ENCODE data around the gene DPY19L3.
"Not testable (repeated sequence)": the region's sequence is repeated elsewhere in the genome, so short reads cannot be mapped to it uniquely, and the experiment has no call there.

Gene DPY19L3

GRCh38 chr19:32406161-32407003 is 812 bp downstream of the DPY19L3 start:
- TF ChIP-seq ZNF274 (IDR thresholded peaks at IDR 0.05; ENCODE audit: low read depth, low read length) = no peak
- peak overlapping the region; percentile 88 for H3K4me3 ChIP-seq (ENCODE audit: low read length)

- peak overlapping the region; percentile 88; the same call in 1 of the 2 replicates for H3K4me3 ChIP-seq (ENCODE audit: low read length)
These were observed 1.7 kb downstream of the DPY19L3 start for GRCh38 chr19:32407004-32407992.

GRCh38 chr19:32415246-32415645 is 9.7 kb downstream of the DPY19L3 start:
- TF ChIP-seq ZNF274 (IDR thresholded peaks at IDR 0.05; ENCODE audit: low read depth, low read length) = no peak
- no peak overlapping the region for H3K4me3 ChIP-seq (ENCODE audit: low read length)

More at GRCh38 chr19:32407004-32407992, 1.7 kb downstream of the DPY19L3 start:
- no peak for TF ChIP-seq ZNF274 (IDR thresholded peaks at IDR 0.05; ENCODE audit: low read depth, low read length)

GRCh38 chr19:32415669-32416068 is 10.1 kb downstream of the DPY19L3 start:
- no peak for TF ChIP-seq ZNF274 (IDR thresholded peaks at IDR 0.05; ENCODE audit: low read depth, low read length)
- H3K4me3 ChIP-seq (ENCODE audit: low read length) = no peak overlapping the region

- no peak for TF ChIP-seq ZNF274 (IDR thresholded peaks at IDR 0.05; ENCODE audit: low read depth, low read length)
These were observed 11.3 kb downstream of the DPY19L3 start for GRCh38 chr19:32416749-32417456.

GRCh38 chr19:32418155-32418554 is 12.6 kb downstream of the DPY19L3 start:
- TF ChIP-seq ZNF274 (IDR thresholded peaks at IDR 0.05; ENCODE audit: low read depth, low read length) = no peak
- H3K4me3 ChIP-seq (ENCODE audit: low read length) = no peak overlapping the region

More at GRCh38 chr19:32416749-32417456, 11.3 kb downstream of the DPY19L3 start:
- no peak overlapping the region for H3K4me3 ChIP-seq (ENCODE audit: low read length)

GRCh38 chr19:32421589-32422361 is 16.2 kb downstream of the DPY19L3 start:
- no peak overlapping the region for H3K4me3 ChIP-seq (ENCODE audit: low read length)
- TF ChIP-seq ZNF274 (IDR thresholded peaks at IDR 0.05; ENCODE audit: low read depth, low read length) = no peak

GRCh38 chr19:32422435-32422834 is 16.9 kb downstream of the DPY19L3 start:
- no peak overlapping the region for H3K4me3 ChIP-seq (ENCODE audit: low read length)
- TF ChIP-seq ZNF274 (IDR thresholded peaks at IDR 0.05; ENCODE audit: low read depth, low read length) = no peak

GRCh38 chr19:32423944-32424343 is 18.4 kb downstream of the DPY19L3 start:
- not testable (repeated sequence) for H3K4me3 ChIP-seq (ENCODE audit: low read length)

GRCh38 chr19:32427536-32427935 is 22.0 kb downstream of the DPY19L3 start:
- TF ChIP-seq ZNF274 (IDR thresholded peaks at IDR 0.05; ENCODE audit: low read depth, low read length) = no peak
- H3K4me3 ChIP-seq (ENCODE audit: low read length) = no peak overlapping the region

GRCh38 chr19:32436692-32437091 is 31.1 kb downstream of the DPY19L3 start:
- no peak for TF ChIP-seq ZNF274 (IDR thresholded peaks at IDR 0.05; ENCODE audit: low read depth, low read length)
- H3K4me3 ChIP-seq (ENCODE audit: low read length) = no peak overlapping the region

GRCh38 chr19:32437096-32437495 is 31.5 kb downstream of the DPY19L3 start:
- TF ChIP-seq ZNF274 (IDR thresholded peaks at IDR 0.05; ENCODE audit: low read depth, low read length) = no peak
- H3K4me3 ChIP-seq (ENCODE audit: low read length) = no peak overlapping the region

GRCh38 chr19:32438751-32439150 is 33.2 kb downstream of the DPY19L3 start:
- H3K4me3 ChIP-seq (ENCODE audit: low read length) = no peak overlapping the region
- no peak for TF ChIP-seq ZNF274 (IDR thresholded peaks at IDR 0.05; ENCODE audit: low read depth, low read length)

Measured in GM08714 (cell line).